ENCODE data around the gene ANK3.

GRCh38 chr10:60288256-60288655 lies 101.4 kb downstream of the ANK3 start:
- no peak for TF ChIP-seq CTCF (optimal IDR thresholded peaks at IDR 0.05 in 1 of 3, IDR thresholded peaks at IDR 0.05 in 1 of 3, conservative IDR thresholded peaks at IDR 0.05 in 1 of 3; ENCODE audit: extremely low read depth in 1 of 3, insufficient read depth in 2 of 3, low read length in 3 of 3)
- no peak for TF ChIP-seq EZH2 (IDR thresholded peaks at IDR 0.05; ENCODE audit: low read length)

Data from keratinocyte (primary cell).